Inflammatory macrophage (primary cell): ENCODE data around the gene TNFRSF21.
"Not testable (repeated sequence)": the region's sequence is repeated elsewhere in the genome, so short reads cannot be mapped to it uniquely, and the experiment has no call there.

ENCODE experiments used
- DNase-seq, 2 donors: peaks; one replicate each; pipeline ENCODE4 v3.0.0-alpha.2; 2020 to 2022

The TNFRSF21 gene

DNA sequence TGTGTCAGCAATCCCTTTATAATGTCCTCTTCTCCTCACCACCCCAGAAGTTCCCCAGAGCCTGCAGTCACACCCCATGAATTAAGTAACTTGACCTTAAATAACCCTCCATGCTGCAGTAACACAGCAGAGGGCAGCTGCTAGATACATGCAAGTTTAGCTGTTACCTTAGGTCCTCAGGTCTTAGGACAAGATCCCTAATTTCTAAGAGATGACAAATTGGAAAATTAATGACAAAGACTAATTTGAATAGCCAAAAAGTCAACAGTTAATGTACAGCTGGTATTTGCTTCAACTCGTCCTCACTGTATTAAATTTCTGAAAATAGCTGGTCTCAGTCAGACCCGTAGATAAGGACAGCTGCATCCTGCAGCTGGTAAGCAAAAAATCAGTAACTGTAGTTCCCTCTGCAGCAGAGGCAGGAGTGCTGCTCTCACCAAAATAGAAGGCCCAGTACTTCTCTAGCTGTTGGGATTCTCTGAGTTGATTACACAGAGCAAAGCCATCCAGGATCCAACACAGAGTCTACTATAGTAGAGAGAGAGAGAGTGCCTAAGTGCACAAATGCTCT lies 62.4 kb downstream of the TNFRSF21 start:
- peak; percentile 67 to 70 for DNase-seq

GRCh38 chr6:47246551-47246950 lies 63.2 kb downstream of the TNFRSF21 start:
- no peak for DNase-seq

GRCh38 chr6:47245745-47246371 lies 63.8 kb downstream of the TNFRSF21 start:
- DNase-seq: peak; percentile 74 to 76

GRCh38 chr6:47242483-47243386 lies 67.0 kb downstream of the TNFRSF21 start:
- DNase-seq: peak; percentile 97

- peak; percentile 30 to 32 for DNase-seq
Measured at GRCh38 chr6:47241742-47242482, 67.8 kb downstream of the TNFRSF21 start.

GRCh38 chr6:47240277-47240890 lies 69.3 kb downstream of the TNFRSF21 start:
- peak in 1 of 2 donors; percentile 16 for DNase-seq

DNA sequence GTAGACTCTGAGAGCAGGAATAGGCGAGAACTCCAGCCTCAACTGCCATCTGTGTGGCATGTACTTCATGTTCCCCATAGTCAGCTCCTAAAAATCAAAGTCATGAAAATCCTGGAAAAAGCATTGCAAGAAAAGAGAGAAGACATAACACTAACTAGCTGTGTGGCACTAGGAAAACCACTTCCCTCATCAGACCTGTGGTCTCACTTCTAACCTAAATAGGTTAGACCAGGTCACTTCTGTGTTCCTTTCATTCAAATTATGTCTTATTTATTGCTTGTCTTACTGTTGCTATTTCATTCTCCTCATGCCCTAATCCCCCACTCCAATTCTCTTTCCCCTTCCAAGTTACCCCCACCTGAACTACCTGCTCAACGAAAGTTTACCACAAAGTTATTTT lies 70.2 kb downstream of the TNFRSF21 start:
- no peak for DNase-seq

DNA sequence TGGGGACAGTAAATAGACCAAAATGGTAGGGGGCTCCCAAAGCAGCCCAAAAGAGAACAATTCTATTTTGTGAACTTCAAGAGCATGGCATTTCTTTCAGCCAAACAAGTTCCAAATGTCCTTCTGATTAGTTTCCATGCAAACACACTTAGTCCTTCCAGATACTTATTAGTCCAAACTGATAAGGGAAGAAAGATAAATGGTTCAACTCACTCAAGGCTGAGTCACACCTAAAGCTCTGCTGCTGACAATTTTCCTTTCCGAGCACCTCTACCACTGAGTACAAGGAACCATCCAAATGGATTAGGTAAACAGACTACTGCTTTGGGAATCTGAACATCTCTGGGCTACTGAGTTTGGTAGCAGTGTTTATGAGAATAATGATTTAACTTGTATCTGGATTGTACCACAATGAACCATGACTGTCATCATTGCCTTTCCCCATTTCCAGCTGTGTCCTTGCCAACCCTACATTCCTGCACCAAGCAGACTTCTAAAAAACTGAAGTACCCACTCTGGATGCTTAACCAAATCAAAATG lies 71.2 kb downstream of the TNFRSF21 start:
- DNase-seq: no peak

DNA sequence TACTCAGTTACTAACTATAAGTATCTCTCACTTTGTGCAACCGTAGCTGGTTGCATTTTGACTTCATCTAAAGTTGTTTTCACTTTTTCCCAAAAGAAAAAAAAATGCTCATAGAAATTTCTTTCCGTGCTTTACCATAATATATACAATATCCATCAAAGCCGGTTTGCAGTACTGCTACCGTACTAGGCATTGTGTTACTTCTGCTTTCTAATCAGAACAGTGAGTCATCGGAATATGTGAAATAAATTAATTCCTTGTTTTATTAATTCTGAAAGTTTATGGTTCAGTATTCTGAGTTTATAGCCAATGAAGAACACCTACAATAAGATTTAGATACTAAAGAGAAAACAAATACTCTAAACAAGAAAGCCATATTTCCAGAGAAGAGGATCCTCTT lies 72.5 kb downstream of the TNFRSF21 start:
- peak; percentile 18 to 50 for DNase-seq

GRCh38 chr6:47235964-47236760 lies 73.5 kb downstream of the TNFRSF21 start:
- DNase-seq: peak; percentile 23 to 52

DNA sequence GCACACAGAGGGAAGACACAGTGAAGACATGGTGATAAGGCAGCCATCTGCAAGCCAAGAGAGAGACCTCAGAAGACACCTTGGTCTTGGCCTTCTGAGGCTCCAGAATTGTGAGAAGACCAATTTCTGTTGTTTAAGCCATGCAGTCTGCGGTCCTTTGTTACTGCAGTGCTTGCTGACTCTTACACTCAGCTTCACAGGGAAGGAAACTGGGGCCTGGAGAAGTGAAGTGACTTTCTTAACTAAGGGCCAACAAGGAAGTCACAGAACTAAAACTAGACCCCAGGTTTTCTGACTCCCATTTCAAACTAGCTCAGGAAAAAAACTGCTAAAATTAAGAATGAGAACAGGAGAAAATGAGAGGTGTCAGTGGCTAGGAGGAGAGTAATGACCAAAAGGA lies 74.3 kb downstream of the TNFRSF21 start:
- peak in 1 of 2 donors; percentile 52 for DNase-seq

GRCh38 chr6:47234266-47234933 lies 75.3 kb downstream of the TNFRSF21 start:
- DNase-seq: no peak

GRCh38 chr6:47231151-47231550 lies 78.6 kb downstream of the TNFRSF21 start:
- DNase-seq: peak in 1 of 2 donors; percentile 15

- DNase-seq: peak; percentile 83 to 84
Measured at GRCh38 chr6:47230579-47230978, 79.1 kb downstream of the TNFRSF21 start.

DNA sequence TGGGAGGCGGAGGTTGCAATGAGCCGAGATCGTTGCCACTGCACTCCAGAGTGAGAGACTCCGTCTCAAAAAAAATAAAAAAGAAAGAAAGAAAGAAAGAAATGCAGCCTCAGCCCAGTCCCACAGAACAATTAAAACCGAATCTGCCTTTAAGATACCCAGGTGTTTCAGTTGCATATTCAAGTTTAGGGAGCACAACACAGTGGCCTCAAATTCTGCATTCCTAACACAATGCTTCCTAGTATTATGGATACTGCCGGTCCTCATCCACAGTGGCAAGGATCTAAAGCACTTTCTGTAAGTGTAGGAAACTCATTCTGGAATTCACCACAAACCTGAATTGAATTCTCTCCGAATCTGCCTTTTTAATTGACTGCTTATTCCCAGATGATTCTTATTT lies 80.5 kb downstream of the TNFRSF21 start:
- DNase-seq: no peak

GRCh38 chr6:47228093-47228492 lies 81.6 kb downstream of the TNFRSF21 start:
- not testable (repeated sequence) for DNase-seq

GRCh38 chr6:47223251-47223650 lies 86.5 kb downstream of the TNFRSF21 start:
- not testable (repeated sequence) for DNase-seq

DNA sequence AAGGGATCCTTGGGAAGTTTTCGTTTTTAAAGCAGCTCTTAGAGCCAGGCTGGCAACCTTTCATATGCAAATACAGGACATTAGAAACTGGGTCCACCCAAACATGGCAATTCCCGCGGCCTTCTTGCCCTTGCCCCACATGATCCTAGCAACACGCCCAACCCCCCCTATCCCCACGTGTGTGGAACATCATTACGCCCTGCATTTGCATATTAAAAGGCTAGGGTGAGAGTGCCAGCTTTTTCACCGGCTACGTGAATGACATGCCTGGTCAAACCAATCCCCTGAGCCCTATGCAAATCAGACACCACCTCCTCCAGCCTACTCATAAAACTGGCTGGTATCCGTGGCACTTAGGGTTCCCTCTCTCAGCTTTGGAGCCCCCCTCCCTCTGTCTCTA lies 88.1 kb downstream of the TNFRSF21 start:
- no peak for DNase-seq

DNA sequence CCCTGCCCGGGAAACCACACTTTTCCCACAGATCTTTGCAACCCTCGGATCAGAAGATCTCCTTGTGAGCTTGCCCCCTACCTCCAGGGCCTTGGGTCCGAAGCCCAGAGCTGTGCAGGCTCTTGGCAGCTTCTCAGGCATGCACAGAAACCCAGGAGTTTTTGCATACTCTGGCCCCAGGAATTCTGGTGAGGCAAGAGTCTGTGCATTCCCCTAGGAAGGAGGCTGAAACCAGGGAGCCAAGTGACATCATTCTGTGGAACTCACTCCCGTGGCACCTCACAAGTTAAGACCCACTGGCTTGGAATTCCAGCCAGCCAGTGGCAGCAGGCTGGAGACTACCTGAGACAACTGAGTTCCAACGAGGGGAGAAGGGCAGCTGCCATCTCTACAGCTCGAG lies 100.1 kb downstream of the TNFRSF21 start:
- DNase-seq: no peak

GRCh38 chr6:47207261-47207660 lies 102.4 kb downstream of the TNFRSF21 start:
- DNase-seq: no peak

- no peak for DNase-seq
Measured at GRCh38 chr6:47206626-47207025, 103.1 kb downstream of the TNFRSF21 start.
